Occipital lobe (tissue), 2 donors: ENCODE measurements around the gene TP53I13. TPM values are rescaled to one million over a fixed set of nuclear protein-coding genes. Genes with fewer than 3 reads are reported as not detected.

Source experiments
- DNase-seq: peaks from one replicate; lab custom pipeline; 2025; lab: John Stamatoyannopoulos, UW
- total RNA-seq: library from RNA; depleted of rRNA; stranded (reverse); fragments of >200 nt; gene quantifications from one replicate; pipeline ENCODE4 v1.2.3, GENCODE V29; 2014

TP53I13 gene
- total RNA-seq, 1 donor from 2014 or later: 6.9 TPM

DNA sequence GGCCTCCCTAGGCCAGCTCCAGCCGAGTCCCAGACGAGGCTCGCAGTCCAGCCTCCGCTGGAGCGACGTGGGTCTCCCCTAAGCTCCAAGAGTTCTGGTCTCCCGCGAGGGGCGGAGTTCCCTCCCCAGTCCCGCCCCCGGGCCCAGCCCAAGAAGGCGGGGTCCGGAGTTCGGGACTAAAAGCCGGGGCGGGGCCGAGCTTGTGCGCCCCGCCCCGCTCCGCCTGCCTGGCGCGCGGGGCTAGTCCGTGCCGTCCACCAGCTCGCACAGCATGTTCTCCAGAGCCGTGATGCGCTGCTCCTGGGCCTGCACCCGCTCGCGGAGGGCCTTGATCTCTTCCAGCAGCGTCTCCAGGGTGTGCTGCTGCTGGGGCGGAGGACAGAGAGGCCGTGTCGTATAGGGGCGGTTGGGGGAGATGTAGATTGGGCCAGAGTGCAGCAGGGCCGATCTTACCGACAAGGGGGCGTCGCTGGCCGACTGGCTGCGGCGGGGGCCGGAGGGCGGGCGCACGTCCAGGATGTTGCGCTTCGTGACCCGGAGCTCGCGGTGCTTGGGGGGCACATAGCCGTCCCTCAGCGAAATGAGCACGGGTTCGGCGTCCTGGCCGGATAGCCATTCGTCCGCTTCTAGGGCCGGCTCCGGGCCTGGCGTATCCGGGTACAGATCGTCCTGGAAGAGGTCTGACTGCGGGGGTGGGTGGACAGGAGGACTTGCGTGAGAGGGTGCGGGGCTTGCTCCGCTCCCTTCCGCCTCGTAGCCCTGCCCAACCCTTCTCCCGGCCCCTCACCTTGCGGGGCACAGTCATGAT lies 47.2 kb downstream of the TP53I13 start:
- DNase-seq: peak; percentile 93

GRCh38 chr17:29616300-29617048 lies 48.0 kb downstream of the TP53I13 start:
- DNase-seq: no peak

DNA sequence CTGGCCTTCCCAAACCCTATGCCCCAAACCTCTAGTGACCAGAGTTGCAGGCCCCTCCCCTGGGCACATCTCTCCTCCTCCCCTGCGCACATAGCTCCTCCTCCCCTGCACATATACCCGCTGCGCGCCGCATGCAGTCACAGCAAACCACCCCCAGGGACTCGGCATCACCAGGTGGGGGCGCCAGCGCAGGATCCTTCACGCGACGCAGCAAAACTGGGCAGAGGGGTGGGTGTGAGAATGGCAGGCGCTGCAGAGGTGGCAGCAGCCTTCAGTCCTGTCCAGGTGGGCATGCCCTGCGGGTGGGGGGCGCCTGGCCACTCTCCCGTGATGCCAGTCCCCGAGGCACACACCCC lies 48.6 kb downstream of the TP53I13 start:
- DNase-seq: peak; percentile 84

- DNase-seq: peak; percentile 70
Measured at GRCh38 chr17:29617481-29618271, 49.2 kb downstream of the TP53I13 start.

DNA sequence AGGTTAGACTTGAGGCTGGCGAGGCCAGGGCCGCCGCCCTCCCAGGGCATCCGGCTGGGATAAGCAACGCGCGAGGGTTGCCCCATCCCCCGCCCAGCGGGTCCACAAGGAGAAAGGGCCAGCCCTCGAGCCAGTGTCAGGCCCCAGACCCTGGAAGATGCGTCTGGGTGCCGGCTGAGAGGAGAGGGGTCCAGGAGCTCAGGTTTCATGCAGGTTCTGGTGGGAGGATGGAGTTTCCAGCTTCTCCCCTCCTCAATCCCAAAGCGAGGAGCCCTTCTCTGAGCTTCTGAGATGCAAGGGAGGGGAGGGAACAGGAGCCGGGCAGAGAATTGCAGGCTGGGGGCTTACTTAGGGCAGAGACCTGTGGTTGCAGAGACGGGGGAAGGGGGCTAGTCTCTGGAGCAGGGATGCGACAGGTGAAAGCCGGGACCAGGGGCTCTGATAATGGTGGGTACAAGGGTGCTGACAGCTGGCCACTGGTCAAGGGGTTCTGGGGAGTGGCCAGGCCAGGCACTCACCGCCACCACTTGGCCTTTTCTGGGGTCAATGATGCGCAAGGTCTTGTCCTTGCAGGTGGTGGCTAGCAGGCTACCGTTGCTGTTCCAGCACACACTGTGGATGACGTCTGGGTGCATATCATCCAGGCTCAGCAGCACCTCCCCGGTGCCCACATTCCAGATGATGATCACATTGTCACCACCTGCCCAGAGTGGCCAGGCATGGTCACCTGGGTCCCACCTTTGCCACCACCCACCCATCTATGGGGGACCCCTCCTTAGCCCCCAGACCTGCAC lies 50.0 kb downstream of the TP53I13 start:
- no peak for DNase-seq

DNA sequence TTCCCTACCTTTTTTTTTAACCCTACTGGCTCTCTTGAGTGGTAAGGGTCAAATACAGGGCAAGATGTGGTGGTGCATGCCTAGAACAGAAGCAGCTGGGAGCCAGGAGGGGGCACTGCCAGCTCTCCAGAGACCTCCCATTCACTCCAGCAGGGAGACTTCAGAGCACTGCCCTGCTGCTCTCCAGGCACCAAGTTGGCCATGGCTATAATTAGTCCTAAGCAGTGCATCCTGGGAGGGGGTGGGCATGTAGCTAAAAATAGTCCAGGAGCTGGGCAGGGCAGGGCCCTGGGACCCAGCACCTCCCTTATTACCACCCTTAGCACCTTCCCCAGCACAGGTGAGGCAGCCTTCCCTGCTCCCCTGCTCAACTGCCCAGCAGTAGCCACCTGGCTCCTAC lies 50.8 kb downstream of the TP53I13 start:
- no peak for DNase-seq

DNA sequence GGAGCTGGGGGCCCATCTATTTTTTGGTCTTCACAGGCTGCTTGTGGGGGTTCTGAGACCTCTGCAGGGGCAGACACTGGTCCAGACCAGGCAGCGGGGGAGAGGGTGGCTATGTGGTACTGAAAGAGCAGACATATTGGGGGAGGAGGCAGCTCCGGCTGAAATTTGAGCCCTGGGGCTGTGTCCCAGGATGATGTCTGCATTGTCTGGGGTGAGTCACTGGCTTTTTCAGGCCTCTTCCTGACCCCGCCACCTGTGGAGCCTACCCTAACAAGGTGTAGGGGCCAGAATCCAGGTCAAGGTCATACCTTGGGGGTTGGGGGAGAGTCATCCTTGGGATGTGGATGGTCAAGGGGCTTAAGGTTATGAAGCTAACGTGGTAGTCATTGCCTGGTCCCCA lies 51.8 kb downstream of the TP53I13 start:
- DNase-seq: no peak

DNA sequence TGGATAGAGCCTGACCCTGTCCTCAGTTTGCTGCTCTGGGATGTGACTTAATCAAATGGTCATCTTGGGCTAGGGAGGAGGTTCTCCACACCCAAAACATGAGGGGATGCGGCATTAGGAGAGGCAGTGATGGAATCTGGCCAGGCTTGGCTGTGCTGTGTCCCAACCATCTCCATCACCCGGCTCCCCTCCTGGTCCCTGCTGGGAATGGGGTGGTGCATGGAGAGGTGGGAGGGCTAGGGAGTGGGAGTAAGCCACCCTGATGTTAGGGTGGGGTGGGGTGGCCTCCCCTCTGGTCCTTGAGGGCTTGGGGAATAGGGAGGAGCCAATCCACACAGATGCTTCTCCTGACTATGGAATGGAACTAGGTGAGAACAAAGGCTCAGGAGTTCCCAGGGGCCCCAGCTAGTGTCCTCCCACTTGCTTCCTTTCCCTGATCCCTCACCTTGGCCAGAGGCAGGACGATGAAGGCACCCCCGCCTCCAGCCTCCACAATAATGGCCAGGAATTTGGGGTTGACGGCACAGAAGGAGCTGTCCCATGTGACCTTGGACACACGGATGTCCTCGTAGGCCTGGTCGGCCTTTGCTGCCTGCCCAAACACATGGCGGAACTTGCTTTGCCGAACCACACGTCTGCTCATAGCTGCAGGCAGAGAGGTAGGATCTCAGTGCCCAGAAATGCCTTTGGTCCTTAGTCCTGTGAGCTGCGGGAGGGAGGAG lies 52.4 kb downstream of the TP53I13 start:
- no peak for DNase-seq

GRCh38 chr17:29621751-29622194 lies 53.3 kb downstream of the TP53I13 start:
- no peak for DNase-seq

Other genes starting within 250 kb of the TP53I13 start
- gene TAOK1, start 178.3 kb upstream of the TP53I13 start, total RNA-seq: 170 TPM
- gene ABHD15, start 1.7 kb upstream of the TP53I13 start, total RNA-seq: 0.78 TPM
- gene GIT1, start 20.9 kb downstream of the TP53I13 start, total RNA-seq: 29.6 TPM
- gene ANKRD13B, start 24.4 kb downstream of the TP53I13 start, total RNA-seq: 28.1 TPM
- gene CORO6, start 54.2 kb downstream of the TP53I13 start, total RNA-seq: 0.47 TPM